Vagina (tissue), 2 donors: ENCODE data around the gene ZMYND8.

Experiments used
- POLR2AphosphoS5 ChIP-seq, 2 donors: sonication (generic); formaldehyde crosslinking; IDR thresholded peaks; one replicate each; pipeline ENCODE4 v1.9.0; 2017; ENCODE audit warnings: antibody characterized with exemption in 2 of 2, mild to moderate bottlenecking in 2 of 2, low read depth in 1 of 2; ENCODE audit not compliant: insufficient read depth in 1 of 2
- TF ChIP-seq, protein P1 (sequence below), 3 experiments: fragments of 450-650 bp in 2 of 3; fragments of 200-600 bp in 1 of 3; sonication (generic) in 1 of 3; IDR thresholded peaks; one replicate each; pipeline ENCODE4 v1.5.1; 2017 to 2019; ENCODE audit warnings: antibody characterized with exemption in 3 of 3, mild to moderate bottlenecking in 2 of 3, moderate library complexity in 2 of 3

DNA sequence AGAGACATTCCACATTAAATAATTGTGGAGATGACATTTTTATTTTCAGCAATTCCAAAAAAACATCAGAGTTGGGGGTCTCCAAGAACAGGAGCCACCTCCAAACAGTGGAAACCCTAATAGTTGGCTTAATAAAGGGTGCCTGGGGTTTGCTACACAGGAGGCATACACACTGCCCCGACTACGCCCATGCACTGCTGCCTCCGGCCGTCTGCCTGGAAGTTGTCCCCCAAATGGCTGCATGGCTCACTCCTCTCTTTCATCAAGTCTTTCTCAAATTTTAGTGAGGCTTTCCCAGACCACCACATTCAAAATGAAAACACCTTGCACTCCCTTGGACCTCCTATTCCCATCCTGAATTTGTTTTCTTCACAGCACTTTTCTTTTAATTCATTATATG lies 58.8 kb downstream of the ZMYND8 start:
- TF ChIP-seq POLR2AphosphoS5 (IDR thresholded peaks at IDR 0.05; ENCODE audit: insufficient read depth in 1 of 2, low read depth in 1 of 2): no peak
- TF ChIP-seq, protein P1, sequence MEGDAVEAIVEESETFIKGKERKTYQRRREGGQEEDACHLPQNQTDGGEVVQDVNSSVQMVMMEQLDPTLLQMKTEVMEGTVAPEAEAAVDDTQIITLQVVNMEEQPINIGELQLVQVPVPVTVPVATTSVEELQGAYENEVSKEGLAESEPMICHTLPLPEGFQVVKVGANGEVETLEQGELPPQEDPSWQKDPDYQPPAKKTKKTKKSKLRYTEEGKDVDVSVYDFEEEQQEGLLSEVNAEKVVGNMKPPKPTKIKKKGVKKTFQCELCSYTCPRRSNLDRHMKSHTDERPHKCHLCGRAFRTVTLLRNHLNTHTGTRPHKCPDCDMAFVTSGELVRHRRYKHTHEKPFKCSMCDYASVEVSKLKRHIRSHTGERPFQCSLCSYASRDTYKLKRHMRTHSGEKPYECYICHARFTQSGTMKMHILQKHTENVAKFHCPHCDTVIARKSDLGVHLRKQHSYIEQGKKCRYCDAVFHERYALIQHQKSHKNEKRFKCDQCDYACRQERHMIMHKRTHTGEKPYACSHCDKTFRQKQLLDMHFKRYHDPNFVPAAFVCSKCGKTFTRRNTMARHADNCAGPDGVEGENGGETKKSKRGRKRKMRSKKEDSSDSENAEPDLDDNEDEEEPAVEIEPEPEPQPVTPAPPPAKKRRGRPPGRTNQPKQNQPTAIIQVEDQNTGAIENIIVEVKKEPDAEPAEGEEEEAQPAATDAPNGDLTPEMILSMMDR (IDR thresholded peaks at IDR 0.05): no peak
